Right atrium auricular region (tissue), 2 donors: ENCODE data around the gene BEST3. TPM values are rescaled to one million over a fixed set of nuclear protein-coding genes. Genes with fewer than 3 reads are reported as not detected.

Source experiments
- DNase-seq: peaks from one replicate; pipeline ENCODE4 v3.0.0-alpha.2; 2019; ENCODE audit warnings: low spot score
- H3K27ac ChIP-seq, 2 donors: fragments of 200-600 bp; sonication (generic); 1 replicate in 1 of 2; 2 replicates in 1 of 2; pipeline ENCODE4 v1.5.1; 2016 to 2019
- H3K27me3 ChIP-seq, 2 donors: fragments of 200-600 bp; sonication (generic); one replicate each; pipeline versions ENCODE4 v1.5.1 to v1.6.0; 2017 to 2019
- H3K36me3 ChIP-seq: fragments of 200-600 bp; sonication (generic); one replicate; pipeline ENCODE4 v1.5.1; 2016
- H3K4me1 ChIP-seq, 2 donors: fragments of 200-600 bp; sonication (generic); one replicate each; pipeline versions ENCODE4 v1.5.1 to v1.6.0; 2017 to 2019
- H3K4me3 ChIP-seq, 2 donors: fragments of 200-600 bp; sonication (generic); 1 replicate in 1 of 2; 2 replicates in 1 of 2; pipeline ENCODE4 v1.5.1; 2017 to 2019; ENCODE audit warnings: mild to moderate bottlenecking in 1 of 2, moderate library complexity in 1 of 2
- H3K9me3 ChIP-seq, 2 donors: fragments of 200-600 bp; sonication (generic); one replicate each; pipeline ENCODE4 v1.5.1; 2019
- total RNA-seq, 2 donors: library from RNA; depleted of rRNA; stranded (reverse); fragments of >200 nt; gene quantifications; one replicate each; pipeline ENCODE4 v1.1.0, GENCODE V29; 2016
- TF ChIP-seq, protein P1 (sequence below), 2 donors: fragments of 200-600 bp; sonication (generic); IDR thresholded peaks; one replicate each; pipeline ENCODE4 v1.5.1; 2019; ENCODE audit warnings: antibody characterized with exemption in 2 of 2

The BEST3 gene
- total RNA-seq = 1 to 10 TPM in 1 of 2 donors, not detected in 1; 1.4 TPM

DNA sequence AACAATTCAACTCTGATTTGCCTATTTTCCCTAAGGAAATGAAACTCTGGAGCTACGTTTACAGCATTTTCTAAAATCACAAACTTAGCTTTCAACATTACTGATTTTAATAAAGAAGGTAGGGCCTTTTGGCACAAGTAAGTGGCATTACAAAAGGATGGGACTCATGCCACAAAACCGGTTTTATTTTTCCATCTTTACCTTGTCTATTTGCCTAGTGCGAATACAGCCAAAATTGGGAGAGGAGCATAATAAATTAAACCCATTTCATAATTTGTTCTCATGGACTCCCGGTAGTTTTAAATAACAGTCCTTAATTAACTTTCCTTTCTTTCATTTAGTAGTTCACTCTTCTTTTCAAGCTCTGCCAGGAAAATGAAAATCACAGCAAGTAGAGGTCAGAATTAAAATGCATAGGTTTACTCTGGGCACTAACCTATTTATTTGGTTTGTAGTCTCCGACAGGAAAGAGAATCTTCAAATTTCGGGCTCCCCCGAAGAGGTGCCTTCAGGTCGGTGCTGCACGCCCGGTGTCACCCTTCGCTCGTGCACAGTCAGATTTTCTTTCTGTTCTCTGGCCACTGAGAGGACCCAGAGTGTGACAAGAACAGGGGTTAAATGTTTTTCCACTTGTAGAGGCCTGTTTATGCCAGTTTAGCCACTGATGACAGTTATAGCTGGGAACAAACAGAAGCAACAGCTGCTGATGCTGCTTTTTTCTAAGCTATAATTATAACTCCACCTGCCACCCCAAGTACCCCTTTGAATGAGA lies at the start of gene BEST3:
BEST3 (minus strand) TSS at position 535 of the 772 bp plus-strand sequence. CDS start 1,505 bp downstream, outside the sequence.
- Histone ChIP-seq H3K4me1 (no peaks in the 10 kb centered on the region), H3K9me3 (no peaks in the 10 kb centered on the region), H3K27ac (no peak within 1 kb of the TSS), H3K4me3 (no peak within 1 kb of the TSS), H3K36me3 (no peaks in the 10 kb centered on the region), H3K27me3 (no peaks in the 10 kb centered on the region)
- TF ChIP-seq, protein P1, sequence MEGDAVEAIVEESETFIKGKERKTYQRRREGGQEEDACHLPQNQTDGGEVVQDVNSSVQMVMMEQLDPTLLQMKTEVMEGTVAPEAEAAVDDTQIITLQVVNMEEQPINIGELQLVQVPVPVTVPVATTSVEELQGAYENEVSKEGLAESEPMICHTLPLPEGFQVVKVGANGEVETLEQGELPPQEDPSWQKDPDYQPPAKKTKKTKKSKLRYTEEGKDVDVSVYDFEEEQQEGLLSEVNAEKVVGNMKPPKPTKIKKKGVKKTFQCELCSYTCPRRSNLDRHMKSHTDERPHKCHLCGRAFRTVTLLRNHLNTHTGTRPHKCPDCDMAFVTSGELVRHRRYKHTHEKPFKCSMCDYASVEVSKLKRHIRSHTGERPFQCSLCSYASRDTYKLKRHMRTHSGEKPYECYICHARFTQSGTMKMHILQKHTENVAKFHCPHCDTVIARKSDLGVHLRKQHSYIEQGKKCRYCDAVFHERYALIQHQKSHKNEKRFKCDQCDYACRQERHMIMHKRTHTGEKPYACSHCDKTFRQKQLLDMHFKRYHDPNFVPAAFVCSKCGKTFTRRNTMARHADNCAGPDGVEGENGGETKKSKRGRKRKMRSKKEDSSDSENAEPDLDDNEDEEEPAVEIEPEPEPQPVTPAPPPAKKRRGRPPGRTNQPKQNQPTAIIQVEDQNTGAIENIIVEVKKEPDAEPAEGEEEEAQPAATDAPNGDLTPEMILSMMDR (IDR thresholded peaks at IDR 0.05) = no peak
- DNase-seq = no peak

DNA sequence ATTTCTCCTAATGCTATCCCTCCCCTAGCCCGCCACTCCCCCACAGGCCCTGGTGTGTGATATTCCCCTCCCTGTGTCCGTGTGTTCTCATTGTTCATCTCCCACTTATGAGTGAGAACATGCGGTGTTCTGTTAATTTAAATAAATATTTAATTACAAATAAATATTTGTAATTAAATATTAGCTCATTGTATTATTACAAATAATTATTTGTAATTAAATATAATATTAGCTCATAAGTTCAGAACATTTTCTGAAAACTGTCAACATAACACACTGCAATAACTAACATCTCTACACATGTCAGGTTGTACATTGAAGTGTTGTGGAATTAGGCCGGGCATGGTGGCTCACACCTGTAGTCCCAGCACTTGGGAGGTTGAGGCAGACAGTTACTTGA lies 45.0 kb upstream of the BEST3 start:
- no peaks in the 10 kb centered on the region for H3K9me3 ChIP-seq
- no peaks in the 10 kb centered on the region for H3K27me3 ChIP-seq
- peaks cover 0 to 8% of the 10 kb centered on the region in 2 donors for H3K4me1 ChIP-seq
- H3K27ac ChIP-seq = no peak overlapping the region
- no peaks in the 10 kb centered on the region for H3K36me3 ChIP-seq
- no peak for DNase-seq
- H3K4me3 ChIP-seq = no peak overlapping the region
- TF ChIP-seq, protein P1 (IDR thresholded peaks at IDR 0.05) = no peak

DNA sequence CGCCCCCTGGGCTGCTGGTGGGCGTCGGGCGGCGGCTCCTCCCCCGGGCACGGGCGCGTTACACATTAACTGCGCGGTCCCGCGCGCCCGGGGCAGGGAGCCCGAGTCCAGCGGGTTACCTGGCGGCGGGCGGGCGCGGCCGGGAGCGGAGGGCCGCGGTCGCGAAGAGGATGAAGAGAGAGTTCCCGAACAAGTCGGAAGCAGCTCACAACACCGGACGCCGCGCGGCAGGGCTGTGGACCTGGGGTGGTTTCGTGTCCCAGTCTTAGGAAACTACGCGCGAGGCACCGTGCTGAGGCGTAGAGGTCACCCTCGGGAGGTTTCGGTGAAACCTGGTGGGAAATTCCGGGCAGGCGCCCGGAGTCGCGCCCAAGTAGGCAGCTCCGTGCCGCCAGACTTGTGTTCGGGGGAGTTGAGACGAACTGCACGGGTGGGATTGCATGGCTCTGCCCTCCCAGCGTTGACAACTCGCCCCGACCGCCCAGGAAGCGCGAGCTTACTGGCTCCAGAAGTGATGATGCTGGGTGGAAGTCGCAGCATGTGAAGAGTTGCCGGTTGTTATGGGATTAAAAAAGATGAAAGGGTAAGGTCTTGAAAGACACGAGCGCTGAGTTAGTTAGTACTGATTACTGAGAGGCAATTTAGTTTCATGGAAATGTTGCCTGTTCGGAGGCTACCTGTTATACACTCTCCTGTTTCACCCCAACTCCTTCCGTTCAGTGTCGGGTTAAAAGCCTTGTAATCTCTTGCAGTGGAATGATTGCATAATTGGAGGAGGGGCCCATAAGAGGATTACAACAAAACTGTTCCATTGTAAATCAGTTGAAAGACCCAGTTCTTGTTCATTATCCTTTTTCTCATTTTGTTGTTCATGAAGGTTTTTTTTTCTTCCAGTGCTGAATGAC lies 40.4 kb upstream of the BEST3 start:
- Histone ChIP-seq H3K36me3 (no peaks in the 10 kb centered on the region), H3K4me1 (peaks cover 0 to 8% of the 10 kb centered on the region in 2 donors), H3K9me3 (no peaks in the 10 kb centered on the region), H3K27me3 (no peaks in the 10 kb centered on the region), H3K4me3 (peak overlapping the region; percentile 93 to 94), H3K27ac (peak overlapping the region; percentile 86 to 94)
- TF ChIP-seq, protein P1 (IDR thresholded peaks at IDR 0.05) = no peak
- DNase-seq = peak; percentile 60

DNA sequence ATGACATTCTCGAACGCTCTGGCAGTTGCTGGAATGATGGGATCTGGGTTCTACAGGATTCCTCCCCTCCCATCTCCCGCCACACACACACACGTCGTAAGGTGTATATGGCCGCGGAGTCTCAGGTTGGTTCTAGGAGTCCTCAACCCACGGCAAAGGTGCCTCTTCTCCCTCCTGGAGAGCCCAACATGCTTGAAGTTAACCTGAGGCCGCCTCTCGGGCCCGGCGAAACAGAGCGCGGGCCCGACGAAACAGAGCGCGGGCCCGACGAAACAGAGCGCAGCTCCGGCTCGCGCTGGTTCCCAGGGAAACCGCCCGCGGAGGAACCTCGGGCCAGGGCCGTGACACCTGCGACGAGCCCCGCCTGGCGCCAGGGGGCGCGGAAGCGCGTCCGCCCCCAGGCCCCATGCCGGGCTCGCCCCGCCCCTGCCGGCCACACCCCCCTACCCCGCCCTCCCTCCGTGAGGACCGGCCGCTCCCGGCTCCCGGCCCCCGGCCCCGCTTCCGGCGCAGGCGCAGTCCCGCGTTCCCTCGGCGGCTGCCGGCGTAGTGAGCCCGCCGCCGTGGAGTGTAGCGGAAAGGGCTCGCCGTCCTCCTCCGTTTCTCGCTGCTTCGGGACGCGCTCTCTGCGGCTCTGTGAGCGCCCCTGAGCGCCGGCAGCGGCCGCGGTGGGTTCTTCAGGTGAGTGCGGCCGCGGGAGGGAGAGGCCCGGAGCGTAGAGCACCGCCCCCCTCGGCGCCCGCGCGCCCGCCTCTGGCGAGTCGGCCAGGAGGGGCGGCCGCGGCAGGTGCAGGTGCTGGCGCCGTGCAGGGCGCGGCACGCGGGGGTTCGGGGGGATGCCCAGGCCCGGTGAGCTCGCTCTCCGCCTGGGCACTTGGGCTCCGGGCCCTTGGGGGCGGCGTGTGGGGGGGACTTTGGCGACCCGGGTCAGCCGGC lies 39.5 kb upstream of the BEST3 start, which contains the start of gene RAB3IP:
RAB3IP (plus strand) TSS at position 510 of the 936 bp plus-strand sequence. CDS start 16,549 bp downstream, outside the sequence.
- peak within 1 kb of the TSS; percentile 93 to 94 for H3K4me3 ChIP-seq
- no peaks in the 10 kb centered on the region for H3K9me3 ChIP-seq
- H3K27ac ChIP-seq = peak within 1 kb of the TSS; percentile 86 to 94
- H3K4me1 ChIP-seq = peaks cover 0 to 8% of the 10 kb centered on the region in 2 donors
- TF ChIP-seq, protein P1 (IDR thresholded peaks at IDR 0.05) = peak; percentile 63 to 78
- no peaks in the 10 kb centered on the region for H3K27me3 ChIP-seq
- DNase-seq = peak; percentile 61
- no peaks in the 10 kb centered on the region for H3K36me3 ChIP-seq

DNA sequence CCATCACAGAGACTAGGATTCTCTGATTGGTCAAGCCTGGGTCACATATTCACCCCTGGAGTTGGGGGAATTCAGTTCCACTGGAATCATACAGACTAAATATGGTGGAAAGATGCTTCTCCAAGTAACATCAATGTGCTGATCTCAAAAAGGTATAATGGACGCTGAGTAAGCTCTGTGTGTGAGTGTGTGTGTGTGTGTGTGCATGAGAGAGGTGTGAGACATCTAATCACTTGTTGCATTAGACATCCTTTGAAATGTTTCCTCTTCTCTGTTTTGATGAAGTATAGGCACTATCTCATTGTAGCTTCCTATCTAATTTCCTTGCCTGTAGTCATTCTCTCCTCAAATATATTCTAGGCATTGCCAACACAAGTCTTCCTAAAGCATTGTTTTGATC lies 34.5 kb upstream of the BEST3 start:
- H3K27me3 ChIP-seq = no peaks in the 10 kb centered on the region
- TF ChIP-seq, protein P1 (IDR thresholded peaks at IDR 0.05) = no peak
- no peaks in the 10 kb centered on the region for H3K4me1 ChIP-seq
- H3K9me3 ChIP-seq = no peaks in the 10 kb centered on the region
- no peak overlapping the region for H3K27ac ChIP-seq
- DNase-seq = no peak
- H3K36me3 ChIP-seq = no peaks in the 10 kb centered on the region
- no peak overlapping the region for H3K4me3 ChIP-seq
